HCT116 (cell line): ENCODE measurements around the gene BTBD16. TPM values are rescaled to one million over a fixed set of nuclear protein-coding genes. Genes with fewer than 3 reads are reported as not detected.

Source experiments
- JUND ChIP-seq: IDR thresholded peaks from 2 replicates; pipeline ENCODE4 v1.6.1; 2012
- RAD21 ChIP-seq: IDR thresholded peaks from 2 replicates; pipeline ENCODE4 v1.6.1; 2012; ENCODE audit warnings: low read depth, mild to moderate bottlenecking
- SIN3A ChIP-seq: IDR thresholded peaks from 2 replicates; pipeline ENCODE4 v1.6.1; 2012; ENCODE audit warnings: low read depth
- total RNA-seq: library from RNA; stranded (reverse); gene quantifications from one replicate; pipeline ENCODE4 v1.2.1, GENCODE V29; 2021; ENCODE audit not compliant: unreplicated experiment
- TF ChIP-seq, protein P1 (sequence below): IDR thresholded peaks from 2 replicates; pipeline ENCODE4 v1.6.1; 2011; ENCODE audit warnings: mild to moderate bottlenecking, low read length, moderate library complexity; ENCODE audit not compliant: insufficient replicate concordance; ENCODE audit errors: extremely low read depth
- TF ChIP-seq, protein P2 (sequence below), 3 experiments: fragments of 200-600 bp in 1 of 3; sonication (generic) in 1 of 3; IDR thresholded peaks in 2 of 3; conservative IDR thresholded peaks in 1 of 3; 2 replicates each; pipeline ENCODE4 v1.5.1; 2012 to 2017; ENCODE audit warnings: low read depth in 2 of 3, low read length in 2 of 3, antibody characterized with exemption in 1 of 3, borderline replicate concordance in 1 of 3, control low read depth in 1 of 3, mild to moderate bottlenecking in 1 of 3, mixed read lengths in 1 of 3, mixed run types in 1 of 3, moderate library complexity in 1 of 3; ENCODE audit not compliant: insufficient read depth in 1 of 3
- TF ChIP-seq, protein P3 (sequence below): IDR thresholded peaks from 2 replicates; pipeline ENCODE4 v1.6.1; 2012
- TF ChIP-seq, protein P4 (sequence below): IDR thresholded peaks from 2 replicates; pipeline ENCODE4 v1.6.1; 2012; ENCODE audit warnings: low read depth

The BTBD16 gene
- total RNA-seq, 1 experiment from 2014 or later: 0.27 TPM

GRCh38 chr10:122374237-122374858 is 103.3 kb downstream of the BTBD16 start, which contains the start of gene PLEKHA1 (continued):
- TF ChIP-seq, protein P1, sequence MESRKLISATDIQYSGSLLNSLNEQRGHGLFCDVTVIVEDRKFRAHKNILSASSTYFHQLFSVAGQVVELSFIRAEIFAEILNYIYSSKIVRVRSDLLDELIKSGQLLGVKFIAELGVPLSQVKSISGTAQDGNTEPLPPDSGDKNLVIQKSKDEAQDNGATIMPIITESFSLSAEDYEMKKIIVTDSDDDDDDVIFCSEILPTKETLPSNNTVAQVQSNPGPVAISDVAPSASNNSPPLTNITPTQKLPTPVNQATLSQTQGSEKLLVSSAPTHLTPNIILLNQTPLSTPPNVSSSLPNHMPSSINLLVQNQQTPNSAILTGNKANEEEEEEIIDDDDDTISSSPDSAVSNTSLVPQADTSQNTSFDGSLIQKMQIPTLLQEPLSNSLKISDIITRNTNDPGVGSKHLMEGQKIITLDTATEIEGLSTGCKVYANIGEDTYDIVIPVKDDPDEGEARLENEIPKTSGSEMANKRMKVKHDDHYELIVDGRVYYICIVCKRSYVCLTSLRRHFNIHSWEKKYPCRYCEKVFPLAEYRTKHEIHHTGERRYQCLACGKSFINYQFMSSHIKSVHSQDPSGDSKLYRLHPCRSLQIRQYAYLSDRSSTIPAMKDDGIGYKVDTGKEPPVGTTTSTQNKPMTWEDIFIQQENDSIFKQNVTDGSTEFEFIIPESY: no peak
- TF ChIP-seq SIN3A: no peak; the same call in 1 of the 2 replicates
- TF ChIP-seq, protein P2, sequence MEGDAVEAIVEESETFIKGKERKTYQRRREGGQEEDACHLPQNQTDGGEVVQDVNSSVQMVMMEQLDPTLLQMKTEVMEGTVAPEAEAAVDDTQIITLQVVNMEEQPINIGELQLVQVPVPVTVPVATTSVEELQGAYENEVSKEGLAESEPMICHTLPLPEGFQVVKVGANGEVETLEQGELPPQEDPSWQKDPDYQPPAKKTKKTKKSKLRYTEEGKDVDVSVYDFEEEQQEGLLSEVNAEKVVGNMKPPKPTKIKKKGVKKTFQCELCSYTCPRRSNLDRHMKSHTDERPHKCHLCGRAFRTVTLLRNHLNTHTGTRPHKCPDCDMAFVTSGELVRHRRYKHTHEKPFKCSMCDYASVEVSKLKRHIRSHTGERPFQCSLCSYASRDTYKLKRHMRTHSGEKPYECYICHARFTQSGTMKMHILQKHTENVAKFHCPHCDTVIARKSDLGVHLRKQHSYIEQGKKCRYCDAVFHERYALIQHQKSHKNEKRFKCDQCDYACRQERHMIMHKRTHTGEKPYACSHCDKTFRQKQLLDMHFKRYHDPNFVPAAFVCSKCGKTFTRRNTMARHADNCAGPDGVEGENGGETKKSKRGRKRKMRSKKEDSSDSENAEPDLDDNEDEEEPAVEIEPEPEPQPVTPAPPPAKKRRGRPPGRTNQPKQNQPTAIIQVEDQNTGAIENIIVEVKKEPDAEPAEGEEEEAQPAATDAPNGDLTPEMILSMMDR (IDR thresholded peaks at IDR 0.05 in 2 of 3, conservative IDR thresholded peaks at IDR 0.05 in 1 of 3; ENCODE audit: borderline replicate concordance in 1 of 3, insufficient read depth in 1 of 3, low read depth in 2 of 3, low read length in 2 of 3): no peak
- TF ChIP-seq, protein P3, sequence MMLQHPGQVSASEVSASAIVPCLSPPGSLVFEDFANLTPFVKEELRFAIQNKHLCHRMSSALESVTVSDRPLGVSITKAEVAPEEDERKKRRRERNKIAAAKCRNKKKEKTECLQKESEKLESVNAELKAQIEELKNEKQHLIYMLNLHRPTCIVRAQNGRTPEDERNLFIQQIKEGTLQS: no peak
- TF ChIP-seq, protein P4, sequence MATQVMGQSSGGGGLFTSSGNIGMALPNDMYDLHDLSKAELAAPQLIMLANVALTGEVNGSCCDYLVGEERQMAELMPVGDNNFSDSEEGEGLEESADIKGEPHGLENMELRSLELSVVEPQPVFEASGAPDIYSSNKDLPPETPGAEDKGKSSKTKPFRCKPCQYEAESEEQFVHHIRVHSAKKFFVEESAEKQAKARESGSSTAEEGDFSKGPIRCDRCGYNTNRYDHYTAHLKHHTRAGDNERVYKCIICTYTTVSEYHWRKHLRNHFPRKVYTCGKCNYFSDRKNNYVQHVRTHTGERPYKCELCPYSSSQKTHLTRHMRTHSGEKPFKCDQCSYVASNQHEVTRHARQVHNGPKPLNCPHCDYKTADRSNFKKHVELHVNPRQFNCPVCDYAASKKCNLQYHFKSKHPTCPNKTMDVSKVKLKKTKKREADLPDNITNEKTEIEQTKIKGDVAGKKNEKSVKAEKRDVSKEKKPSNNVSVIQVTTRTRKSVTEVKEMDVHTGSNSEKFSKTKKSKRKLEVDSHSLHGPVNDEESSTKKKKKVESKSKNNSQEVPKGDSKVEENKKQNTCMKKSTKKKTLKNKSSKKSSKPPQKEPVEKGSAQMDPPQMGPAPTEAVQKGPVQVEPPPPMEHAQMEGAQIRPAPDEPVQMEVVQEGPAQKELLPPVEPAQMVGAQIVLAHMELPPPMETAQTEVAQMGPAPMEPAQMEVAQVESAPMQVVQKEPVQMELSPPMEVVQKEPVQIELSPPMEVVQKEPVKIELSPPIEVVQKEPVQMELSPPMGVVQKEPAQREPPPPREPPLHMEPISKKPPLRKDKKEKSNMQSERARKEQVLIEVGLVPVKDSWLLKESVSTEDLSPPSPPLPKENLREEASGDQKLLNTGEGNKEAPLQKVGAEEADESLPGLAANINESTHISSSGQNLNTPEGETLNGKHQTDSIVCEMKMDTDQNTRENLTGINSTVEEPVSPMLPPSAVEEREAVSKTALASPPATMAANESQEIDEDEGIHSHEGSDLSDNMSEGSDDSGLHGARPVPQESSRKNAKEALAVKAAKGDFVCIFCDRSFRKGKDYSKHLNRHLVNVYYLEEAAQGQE: no peak
- no peak for TF ChIP-seq RAD21
- TF ChIP-seq JUND: no peak
